HG02610 (cell line): ENCODE data around the gene EIF2B2.
A peak's percentile ranks its signal among the peaks of the same experiment; 100 is the strongest.

Source experiments
- ATAC-seq: cut with Tn5 transposase; IDR thresholded peaks from one replicate; pipeline ENCODE4 v1.9.1; 2021; ENCODE audit warnings: mild to moderate bottlenecking, moderate library complexity; ENCODE audit not compliant: unreplicated experiment

Gene EIF2B2

GRCh38 chr14:75041613-75042012 lies 38.9 kb downstream of the EIF2B2 start:
- ATAC-seq: no peak

DNA sequence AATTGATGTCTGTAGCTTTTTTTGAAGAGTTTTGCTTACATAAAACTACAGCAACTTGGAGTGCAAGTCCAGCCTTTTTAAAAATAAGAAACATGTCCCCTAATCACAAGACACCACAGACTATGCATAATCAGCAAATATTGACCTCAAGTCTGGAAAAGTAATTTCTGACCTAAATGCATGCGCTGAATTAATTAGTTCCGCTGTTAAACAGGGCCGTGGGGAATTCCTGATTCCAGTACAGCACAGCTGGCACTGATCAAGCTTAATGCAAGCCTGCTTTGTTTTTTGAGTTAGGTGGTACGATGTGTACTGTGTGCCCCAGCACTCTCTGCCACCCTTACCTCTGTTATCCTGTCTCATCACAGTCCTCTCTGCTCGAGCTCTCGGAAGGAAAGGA lies 39.3 kb downstream of the EIF2B2 start:
- ATAC-seq: no peak

DNA sequence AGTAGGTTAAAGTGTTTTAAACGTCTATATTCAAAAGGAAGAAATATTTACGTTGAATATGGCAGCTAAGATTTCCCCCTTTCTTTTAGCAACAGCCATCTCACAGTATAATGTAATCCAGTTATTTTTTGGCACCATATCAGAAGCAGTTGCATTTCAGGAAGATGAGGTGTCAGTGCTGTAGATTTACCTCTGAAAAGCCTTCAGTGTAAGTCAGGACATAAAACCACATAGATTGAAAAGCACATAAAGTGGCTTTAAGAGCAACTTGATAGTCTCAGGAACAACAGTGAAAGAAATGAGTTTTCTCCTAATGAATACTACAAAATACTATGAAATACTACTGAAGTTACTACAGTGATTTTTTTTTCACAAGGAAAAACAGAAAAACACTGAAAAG lies 41.6 kb downstream of the EIF2B2 start:
- no peak for ATAC-seq

DNA sequence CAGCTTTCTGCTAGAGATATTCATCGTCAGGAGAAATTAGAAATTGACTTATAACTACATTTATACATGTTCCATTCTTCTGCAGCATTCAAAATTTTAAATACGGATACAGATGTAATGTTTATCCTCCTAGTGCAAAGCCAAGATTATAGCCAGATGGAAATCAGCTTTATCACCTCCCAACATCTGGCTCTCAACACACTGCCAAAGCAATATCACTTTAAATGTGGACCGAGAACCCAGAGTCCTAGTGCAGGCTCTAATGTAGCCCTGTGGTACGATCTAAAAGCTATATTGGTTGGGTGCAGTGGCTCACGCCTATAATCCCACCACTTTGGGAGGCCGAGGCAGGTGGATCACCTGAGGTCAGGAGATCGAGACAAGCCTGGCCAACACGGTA lies 42.0 kb downstream of the EIF2B2 start:
- ATAC-seq: no peak

DNA sequence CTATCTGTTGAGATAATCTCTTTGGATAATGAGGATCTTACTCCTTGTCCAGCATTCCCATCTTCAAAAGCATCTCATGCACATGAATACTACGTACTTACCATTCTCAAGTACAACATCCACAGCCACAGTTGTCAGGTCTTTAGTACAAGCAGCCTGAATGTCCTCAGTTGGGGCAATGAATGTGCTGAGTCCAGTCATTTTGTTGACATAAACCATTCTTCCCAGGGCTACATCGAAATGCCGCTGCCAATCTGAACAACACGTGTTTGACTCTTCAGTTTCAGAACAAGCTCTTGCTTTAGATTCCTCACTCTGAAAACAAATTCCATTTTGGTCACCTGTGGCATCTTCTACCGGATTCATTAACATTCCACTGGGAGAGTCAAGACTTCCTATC lies 43.6 kb downstream of the EIF2B2 start:
- no peak for ATAC-seq

- no peak for ATAC-seq
These were observed 44.2 kb downstream of the EIF2B2 start for GRCh38 chr14:75046899-75047298.

GRCh38 chr14:75047506-75047905 lies 44.8 kb downstream of the EIF2B2 start:
- ATAC-seq: no peak

DNA sequence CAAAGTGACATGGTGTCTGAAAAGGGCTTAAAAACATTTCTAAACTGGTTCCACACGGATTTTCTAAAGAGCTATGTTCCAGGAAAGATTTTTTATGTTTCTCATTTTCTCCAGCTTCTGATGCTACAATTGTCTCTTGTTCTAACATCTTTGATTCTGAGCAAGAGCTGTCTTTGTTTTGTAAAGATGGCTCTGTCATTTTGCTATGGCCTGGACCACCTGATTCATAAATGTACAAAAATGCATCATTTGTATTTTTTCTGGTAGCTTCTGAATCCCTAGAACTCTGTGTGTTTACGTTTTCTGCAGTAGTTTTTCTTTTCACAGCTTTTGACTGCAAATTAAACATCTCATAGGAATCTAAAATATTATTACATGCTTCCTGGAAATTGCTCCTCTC lies 45.4 kb downstream of the EIF2B2 start:
- ATAC-seq: no peak

- no peak for ATAC-seq
These were observed 46.4 kb downstream of the EIF2B2 start for GRCh38 chr14:75049136-75049535.

DNA sequence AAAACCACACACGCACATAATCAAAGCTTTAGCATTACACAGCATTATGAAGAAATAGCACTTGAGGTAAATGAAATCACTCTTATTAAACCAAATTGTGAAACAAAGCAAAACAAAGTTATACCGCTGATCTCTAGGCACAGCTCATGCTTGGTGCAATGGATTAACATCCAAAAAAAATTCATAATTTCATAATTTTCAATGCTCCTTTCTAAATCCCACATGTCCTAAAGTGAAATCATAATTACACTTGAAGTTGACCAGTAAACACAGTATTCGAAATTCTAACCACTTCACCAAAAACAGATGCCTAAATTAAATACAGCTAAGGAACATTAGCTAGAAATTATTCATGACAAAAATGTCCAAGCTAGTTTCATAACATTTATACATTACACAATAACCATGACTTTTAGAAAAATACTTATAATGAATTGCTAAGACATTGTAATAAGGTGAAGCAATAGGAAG lies 47.0 kb downstream of the EIF2B2 start:
- ATAC-seq: no peak

GRCh38 chr14:75050852-75051555 lies 48.3 kb downstream of the EIF2B2 start, which contains the start of gene MLH3:
MLH3 (minus strand) TSS chr14:75051467; CDS start chr14:75049655, 1,812 bp downstream.
- ATAC-seq: peak; percentile 68

GRCh38 chr14:75051556-75051899 lies 48.8 kb downstream of the EIF2B2 start:
- ATAC-seq: no peak

- no peak for ATAC-seq
These were observed 50.9 kb downstream of the EIF2B2 start for GRCh38 chr14:75053396-75054291.

DNA sequence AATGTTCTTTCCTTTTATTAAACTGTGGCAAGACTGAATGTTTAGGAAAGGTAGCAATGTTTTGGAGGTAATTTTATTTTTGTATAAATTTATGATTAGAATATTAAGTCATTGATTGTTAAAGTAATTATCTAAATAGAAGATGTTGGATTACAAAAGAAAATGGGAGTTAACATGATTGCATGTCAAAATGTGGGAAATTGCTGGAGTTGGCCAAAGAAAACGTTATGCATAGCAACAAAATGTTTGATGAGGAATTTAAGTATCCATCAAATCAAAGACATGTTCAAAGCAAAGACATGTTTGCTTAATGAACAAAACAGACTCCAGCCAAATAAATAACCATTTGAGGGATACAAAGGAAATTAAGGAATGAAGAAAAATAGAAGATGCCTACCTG lies 51.7 kb downstream of the EIF2B2 start:
- no peak for ATAC-seq

- no peak for ATAC-seq
These were observed 56.9 kb downstream of the EIF2B2 start for GRCh38 chr14:75059642-75060041.

- no peak for ATAC-seq
These were observed 57.7 kb downstream of the EIF2B2 start for GRCh38 chr14:75060420-75060819.
